ENCODE measurements around the gene PLB1.

PLB1 gene

GRCh38 chr2:28593160-28593755 lies 97.4 kb downstream of the PLB1 start:
- DNase-seq = no peak

- no peak for DNase-seq
These were observed 98.1 kb downstream of the PLB1 start for GRCh38 chr2:28594000-28594331.

GRCh38 chr2:28594332-28595108 lies 98.7 kb downstream of the PLB1 start:
- DNase-seq = peak; percentile 75

- DNase-seq = no peak
These were observed 99.5 kb downstream of the PLB1 start for GRCh38 chr2:28595323-28595722.

GRCh38 chr2:28598484-28598883 lies 102.6 kb downstream of the PLB1 start:
- no peak for DNase-seq

- no peak for DNase-seq
These were observed 104.3 kb downstream of the PLB1 start for GRCh38 chr2:28600181-28600580.

GRCh38 chr2:28601616-28602015 lies 105.8 kb downstream of the PLB1 start:
- no peak for DNase-seq

GRCh38 chr2:28602136-28602660 lies 106.3 kb downstream of the PLB1 start:
- no peak for DNase-seq

GRCh38 chr2:28602751-28603639 lies 107.1 kb downstream of the PLB1 start:
- DNase-seq = no peak

- DNase-seq = no peak
These were observed 108.0 kb downstream of the PLB1 start for GRCh38 chr2:28603821-28604220.

- no peak for DNase-seq
These were observed 108.5 kb downstream of the PLB1 start for GRCh38 chr2:28604284-28604843.

- DNase-seq = no peak
These were observed 111.2 kb downstream of the PLB1 start for GRCh38 chr2:28606986-28607441.

- DNase-seq = no peak
These were observed 112.1 kb downstream of the PLB1 start for GRCh38 chr2:28607730-28608499.

- DNase-seq = no peak
These were observed 112.9 kb downstream of the PLB1 start for GRCh38 chr2:28608500-28609424.

GRCh38 chr2:28610583-28611201 lies 114.8 kb downstream of the PLB1 start:
- DNase-seq = no peak

GRCh38 chr2:28612131-28612812 lies 116.4 kb downstream of the PLB1 start:
- DNase-seq = no peak

GRCh38 chr2:28613186-28613585 lies 117.3 kb downstream of the PLB1 start:
- DNase-seq = no peak

- peak; percentile 26 for DNase-seq
These were observed 118.0 kb downstream of the PLB1 start for GRCh38 chr2:28613633-28614501.

- no peak for DNase-seq
These were observed 119.8 kb downstream of the PLB1 start for GRCh38 chr2:28615706-28616105.

Data from activated effector memory CD4-positive, alpha-beta T cell treated with Interleukin-2 at 50 U/mL for 16 hours (primary cell).